ENCODE measurements around the gene KCNMA1. TPM values are rescaled to one million over a fixed set of nuclear protein-coding genes. Genes with fewer than 3 reads are reported as not detected.

KCNMA1 gene
- total and polyA plus RNA-seq, 7 donors, result 15.3 to 427 (median 256) TPM

DNA sequence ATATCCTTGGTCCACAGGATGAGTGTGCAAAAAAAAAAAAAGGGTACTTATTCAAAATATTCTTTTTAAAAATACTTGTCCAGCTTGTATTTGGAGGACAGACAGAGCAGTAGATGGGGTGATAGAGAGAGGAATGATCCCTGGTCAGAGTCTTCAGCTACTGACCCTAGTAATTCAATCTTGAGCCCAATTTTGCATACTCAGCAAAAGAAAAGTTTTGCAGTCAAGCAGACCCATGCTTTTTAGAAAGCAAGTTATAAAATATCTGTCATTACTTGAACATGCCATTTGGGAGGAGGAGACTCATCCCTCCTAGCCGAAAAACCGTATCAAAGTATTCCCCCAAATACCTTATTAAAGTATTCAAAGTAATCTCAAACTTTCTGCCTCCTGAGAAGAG, 585.0 kb downstream of the KCNMA1 start:
- no peak for TF ChIP-seq EP300 (IDR thresholded peaks at IDR 0.05)
- TF ChIP-seq POLR2A (IDR thresholded peaks at IDR 0.05), result no peak
- TF ChIP-seq POLR2AphosphoS5 (IDR thresholded peaks at IDR 0.05), result no peak
- TF ChIP-seq, protein P1, sequence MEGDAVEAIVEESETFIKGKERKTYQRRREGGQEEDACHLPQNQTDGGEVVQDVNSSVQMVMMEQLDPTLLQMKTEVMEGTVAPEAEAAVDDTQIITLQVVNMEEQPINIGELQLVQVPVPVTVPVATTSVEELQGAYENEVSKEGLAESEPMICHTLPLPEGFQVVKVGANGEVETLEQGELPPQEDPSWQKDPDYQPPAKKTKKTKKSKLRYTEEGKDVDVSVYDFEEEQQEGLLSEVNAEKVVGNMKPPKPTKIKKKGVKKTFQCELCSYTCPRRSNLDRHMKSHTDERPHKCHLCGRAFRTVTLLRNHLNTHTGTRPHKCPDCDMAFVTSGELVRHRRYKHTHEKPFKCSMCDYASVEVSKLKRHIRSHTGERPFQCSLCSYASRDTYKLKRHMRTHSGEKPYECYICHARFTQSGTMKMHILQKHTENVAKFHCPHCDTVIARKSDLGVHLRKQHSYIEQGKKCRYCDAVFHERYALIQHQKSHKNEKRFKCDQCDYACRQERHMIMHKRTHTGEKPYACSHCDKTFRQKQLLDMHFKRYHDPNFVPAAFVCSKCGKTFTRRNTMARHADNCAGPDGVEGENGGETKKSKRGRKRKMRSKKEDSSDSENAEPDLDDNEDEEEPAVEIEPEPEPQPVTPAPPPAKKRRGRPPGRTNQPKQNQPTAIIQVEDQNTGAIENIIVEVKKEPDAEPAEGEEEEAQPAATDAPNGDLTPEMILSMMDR (IDR thresholded peaks at IDR 0.05), result no peak
- intact Hi-C loops (cut with DNase I), result no loop called here

DNA sequence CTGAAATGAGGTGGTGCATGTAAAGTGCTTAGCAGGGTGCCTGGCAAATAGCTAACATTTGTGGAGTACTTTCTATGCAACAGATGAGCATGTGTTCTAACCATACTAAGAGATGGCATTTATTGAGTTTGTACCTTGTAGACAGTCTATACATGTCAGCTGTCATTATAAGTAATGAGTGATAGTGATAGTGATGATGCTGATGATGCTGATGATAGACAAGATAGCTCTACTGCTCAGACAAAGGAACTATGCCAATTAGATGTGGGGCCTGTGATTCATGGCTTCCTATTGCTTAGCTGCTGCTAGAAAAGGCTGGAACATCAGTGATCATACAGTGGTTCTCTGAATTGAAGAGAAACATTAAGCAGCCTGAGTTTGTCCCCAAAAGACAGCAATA, 585.8 kb downstream of the KCNMA1 start:
- H3K9me3 ChIP-seq, result no peaks in the 10 kb centered on the region
- intact Hi-C loops (cut with DNase I), result no loop called here
- no peak overlapping the region for H3K27ac ChIP-seq
- H3K4me1 ChIP-seq, result peaks cover 0 to 14% (median 7%) of the 10 kb centered on the region in 4 donors
- H3K36me3 ChIP-seq, result peaks cover 0 to 7% (median 0%) of the 10 kb centered on the region in 4 donors
- H3K27me3 ChIP-seq, result no peaks in the 10 kb centered on the region
- DNase-seq, result no peak
- H3K4me3 ChIP-seq, result no peak overlapping the region
- TF ChIP-seq, protein P1 (IDR thresholded peaks at IDR 0.05), result no peak
- no peak for TF ChIP-seq POLR2A (IDR thresholded peaks at IDR 0.05)

More for the DNA sequence above, 585.0 kb downstream of the KCNMA1 start:
- no peaks in the 10 kb centered on the region for H3K27me3 ChIP-seq
- WGBS, 2 donors, result 91 to 94% methylated on average over 2 of the region's 2 CpGs
- DNase-seq, result no peak
- no peaks in the 10 kb centered on the region for H3K9me3 ChIP-seq
- H3K4me1 ChIP-seq, result peaks cover 0 to 8% (median 4%) of the 10 kb centered on the region in 4 donors
- no peak overlapping the region for H3K4me3 ChIP-seq
- H3K27ac ChIP-seq, result no peak overlapping the region
- peaks cover 0 to 7% (median 0%) of the 10 kb centered on the region in 4 donors for H3K36me3 ChIP-seq

DNA sequence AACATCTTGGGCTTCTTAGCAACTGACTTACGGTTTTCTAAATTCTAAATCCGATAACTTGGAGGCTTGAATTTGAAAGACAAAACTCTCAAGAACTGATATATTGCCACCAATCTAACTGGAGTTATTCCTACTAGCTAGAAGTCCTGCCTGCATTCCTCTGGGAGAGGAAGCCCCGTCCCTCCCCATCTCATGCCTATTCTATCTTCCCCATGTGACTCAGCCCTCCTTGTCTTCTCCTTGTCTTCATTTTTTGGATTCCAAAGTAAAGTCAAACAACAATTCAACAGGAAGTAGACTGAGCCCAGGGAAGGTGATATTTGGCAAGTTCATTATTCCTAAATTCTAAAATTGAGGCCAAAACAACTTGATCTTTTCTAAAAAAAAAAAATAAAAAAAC, 587.7 kb downstream of the KCNMA1 start:
- peaks cover 0 to 18% (median 8%) of the 10 kb centered on the region in 4 donors for H3K4me1 ChIP-seq

DNA sequence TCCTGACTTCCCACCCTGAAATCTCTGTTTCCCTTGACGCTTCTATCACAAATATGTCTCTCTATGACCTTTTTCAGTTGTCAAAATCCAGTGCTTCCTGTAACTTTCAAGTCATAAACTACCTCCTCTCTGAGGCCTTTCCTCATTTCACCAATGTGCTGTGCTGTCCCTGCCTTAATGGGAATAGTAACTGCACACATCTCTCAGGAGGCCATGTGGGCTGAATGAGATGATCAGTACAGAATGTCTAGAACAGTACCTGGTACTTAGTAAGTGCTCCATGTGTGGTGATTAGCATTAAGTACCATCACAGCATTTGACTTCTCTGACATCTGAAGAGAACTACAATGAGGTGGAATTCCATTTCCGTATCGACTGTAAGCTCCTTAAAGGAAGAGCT, 588.5 kb downstream of the KCNMA1 start:
- WGBS, 2 donors, result 91 to 94% methylated on average over 3 of the region's 3 CpGs
- Histone ChIP-seq H3K36me3 (peaks cover 0 to 7% (median 0%) of the 10 kb centered on the region in 4 donors), H3K9me3 (no peaks in the 10 kb centered on the region), H3K4me1 (peaks cover 0 to 18% (median 8%) of the 10 kb centered on the region in 4 donors), H3K4me3 (no peak overlapping the region), H3K27me3 (no peaks in the 10 kb centered on the region), H3K27ac (no peak overlapping the region)
- intact Hi-C loops (cut with DNase I), result no loop called here
- TF ChIP-seq, protein P1 (IDR thresholded peaks at IDR 0.05), result no peak
- TF ChIP-seq EP300 (IDR thresholded peaks at IDR 0.05) (no peak), POLR2A (IDR thresholded peaks at IDR 0.05) (no peak), POLR2AphosphoS5 (IDR thresholded peaks at IDR 0.05) (no peak)
- DNase-seq, result no peak

More for the DNA sequence above, 587.7 kb downstream of the KCNMA1 start:
- Histone ChIP-seq H3K27me3 (no peaks in the 10 kb centered on the region), H3K9me3 (no peaks in the 10 kb centered on the region), H3K36me3 (peaks cover 0 to 7% (median 0%) of the 10 kb centered on the region in 4 donors), H3K27ac (no peak overlapping the region), H3K4me3 (no peak overlapping the region)
- TF ChIP-seq POLR2A (IDR thresholded peaks at IDR 0.05) (no peak), POLR2AphosphoS5 (IDR thresholded peaks at IDR 0.05) (no peak), EP300 (IDR thresholded peaks at IDR 0.05) (no peak)
- TF ChIP-seq, protein P1 (IDR thresholded peaks at IDR 0.05), result no peak
- WGBS, 2 donors, result 93 to 96% methylated on average over 3 of the region's 3 CpGs
- intact Hi-C loops (cut with DNase I), result no loop called here
- DNase-seq, result no peak

DNA sequence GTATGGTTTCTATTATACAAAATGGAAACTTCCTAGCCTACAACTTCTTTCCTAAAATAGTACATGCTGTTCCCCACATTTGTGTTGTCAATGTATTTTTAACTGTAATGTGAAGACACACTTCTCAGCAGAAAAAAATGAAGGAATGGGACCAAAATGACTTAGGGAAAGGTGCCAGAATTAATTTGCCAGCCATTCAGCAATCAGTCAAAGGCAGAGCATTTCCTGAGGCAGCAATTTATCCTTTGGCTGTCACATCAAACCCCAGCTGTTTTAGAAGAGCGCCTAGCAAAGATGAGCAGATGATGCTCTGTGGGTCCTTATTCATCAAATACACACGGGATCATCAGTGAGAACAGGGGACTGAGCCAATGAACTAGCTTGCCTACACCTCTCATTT, 592.5 kb downstream of the KCNMA1 start:
- Histone ChIP-seq H3K27me3 (no peaks in the 10 kb centered on the region), H3K36me3 (no peaks in the 10 kb centered on the region), H3K27ac (no peak overlapping the region), H3K4me3 (no peak overlapping the region), H3K9me3 (no peaks in the 10 kb centered on the region), H3K4me1 (peaks cover 0 to 15% (median 7%) of the 10 kb centered on the region in 4 donors)
- WGBS, 2 donors, result 74 to 84% methylated on average over 2 of the region's 2 CpGs
- no peak for TF ChIP-seq EP300 (IDR thresholded peaks at IDR 0.05)
- TF ChIP-seq, protein P1 (IDR thresholded peaks at IDR 0.05), result no peak
- TF ChIP-seq POLR2A (IDR thresholded peaks at IDR 0.05), result no peak
- no peak for TF ChIP-seq POLR2AphosphoS5 (IDR thresholded peaks at IDR 0.05)
- intact Hi-C loops (cut with DNase I), result no loop called here
- no peak for DNase-seq
